Parathyroid adenoma (tissue), 2 donors: ENCODE measurements around the gene PERM1.

ENCODE experiments used
- H2AFZ ChIP-seq: fragments of 300-600 bp; sonication (generic); one replicate; pipeline ENCODE4 v1.7.0; 2017; ENCODE audit warnings: antibody characterized with exemption, mild to moderate bottlenecking
- H3K27ac ChIP-seq: fragments of 300-600 bp; sonication (generic); one replicate; pipeline ENCODE4 v1.7.0; 2017
- H3K27me3 ChIP-seq: fragments of 300-600 bp; sonication (generic); one replicate; pipeline ENCODE4 v1.7.0; 2017; ENCODE audit warnings: low read length; ENCODE audit not compliant: control insufficient read depth, insufficient read depth
- H3K36me3 ChIP-seq: fragments of 300-600 bp; sonication (generic); one replicate; pipeline ENCODE4 v1.7.0; 2017; ENCODE audit warnings: low read length; ENCODE audit not compliant: control insufficient read depth, insufficient read depth
- H3K4me1 ChIP-seq: fragments of 300-600 bp; sonication (generic); one replicate; pipeline ENCODE4 v1.7.0; 2017; ENCODE audit warnings: control low read depth
- H3K4me2 ChIP-seq: fragments of 300-600 bp; sonication (generic); one replicate; pipeline ENCODE4 v1.7.0; 2017; ENCODE audit warnings: low read length
- H3K4me3 ChIP-seq: fragments of 300-600 bp; sonication (generic); one replicate; pipeline ENCODE4 v1.7.0; 2017; ENCODE audit warnings: low read depth, low read length
- H3K79me2 ChIP-seq: fragments of 300-600 bp; sonication (generic); one replicate; pipeline ENCODE4 v1.7.0; 2017; ENCODE audit warnings: control low read depth
- H3K9ac ChIP-seq: fragments of 300-600 bp; sonication (generic); one replicate; pipeline ENCODE4 v1.7.0; 2017; ENCODE audit warnings: mild to moderate bottlenecking
- H3K9me3 ChIP-seq: fragments of 300-600 bp; sonication (generic); one replicate; pipeline ENCODE4 v1.7.0; 2017; ENCODE audit warnings: low read length; ENCODE audit not compliant: control insufficient read depth
- TF ChIP-seq, protein P1 (sequence below): fragments of 300-600 bp; sonication (generic); IDR thresholded peaks from one replicate; pipeline ENCODE4 v1.7.0; 2017; ENCODE audit warnings: antibody characterized with exemption, mild to moderate bottlenecking
- donor health status: primary hyperparathyroidism.

PERM1 gene

DNA sequence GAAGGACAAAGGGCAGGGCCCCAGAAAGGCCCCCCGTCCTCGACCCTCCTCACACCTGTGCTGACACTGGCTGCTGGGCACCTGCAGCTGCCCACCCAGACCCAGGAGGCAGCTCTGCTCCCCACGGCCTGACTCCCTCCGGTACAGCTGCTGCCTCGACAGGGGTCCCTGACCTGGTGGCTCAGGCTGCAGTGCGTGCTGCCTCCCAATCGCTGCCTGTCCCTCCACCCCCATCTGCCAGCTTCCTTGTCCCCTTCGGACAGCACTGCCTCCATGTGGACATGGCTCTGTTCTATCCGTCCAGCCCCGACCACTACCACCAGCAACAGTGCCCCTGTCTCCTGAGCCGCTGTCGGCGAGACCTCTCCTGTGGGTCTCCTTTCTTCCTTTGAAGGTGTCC lies 27.0 kb downstream of the PERM1 start:
- no peak overlapping the region for H3K9ac ChIP-seq
- no peaks in the 10 kb centered on the region for H3K4me1 ChIP-seq
- H2AFZ ChIP-seq = no peak overlapping the region
- TF ChIP-seq, protein P1, sequence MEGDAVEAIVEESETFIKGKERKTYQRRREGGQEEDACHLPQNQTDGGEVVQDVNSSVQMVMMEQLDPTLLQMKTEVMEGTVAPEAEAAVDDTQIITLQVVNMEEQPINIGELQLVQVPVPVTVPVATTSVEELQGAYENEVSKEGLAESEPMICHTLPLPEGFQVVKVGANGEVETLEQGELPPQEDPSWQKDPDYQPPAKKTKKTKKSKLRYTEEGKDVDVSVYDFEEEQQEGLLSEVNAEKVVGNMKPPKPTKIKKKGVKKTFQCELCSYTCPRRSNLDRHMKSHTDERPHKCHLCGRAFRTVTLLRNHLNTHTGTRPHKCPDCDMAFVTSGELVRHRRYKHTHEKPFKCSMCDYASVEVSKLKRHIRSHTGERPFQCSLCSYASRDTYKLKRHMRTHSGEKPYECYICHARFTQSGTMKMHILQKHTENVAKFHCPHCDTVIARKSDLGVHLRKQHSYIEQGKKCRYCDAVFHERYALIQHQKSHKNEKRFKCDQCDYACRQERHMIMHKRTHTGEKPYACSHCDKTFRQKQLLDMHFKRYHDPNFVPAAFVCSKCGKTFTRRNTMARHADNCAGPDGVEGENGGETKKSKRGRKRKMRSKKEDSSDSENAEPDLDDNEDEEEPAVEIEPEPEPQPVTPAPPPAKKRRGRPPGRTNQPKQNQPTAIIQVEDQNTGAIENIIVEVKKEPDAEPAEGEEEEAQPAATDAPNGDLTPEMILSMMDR = no peak
- H3K79me2 ChIP-seq = no peaks in the 10 kb centered on the region
- H3K27ac ChIP-seq = no peak overlapping the region
- no peaks in the 10 kb centered on the region for H3K27me3 ChIP-seq
- no peaks in the 10 kb centered on the region for H3K9me3 ChIP-seq
- H3K4me2 ChIP-seq = no peak overlapping the region
- no peak overlapping the region for H3K4me3 ChIP-seq
- no peaks in the 10 kb centered on the region for H3K36me3 ChIP-seq

DNA sequence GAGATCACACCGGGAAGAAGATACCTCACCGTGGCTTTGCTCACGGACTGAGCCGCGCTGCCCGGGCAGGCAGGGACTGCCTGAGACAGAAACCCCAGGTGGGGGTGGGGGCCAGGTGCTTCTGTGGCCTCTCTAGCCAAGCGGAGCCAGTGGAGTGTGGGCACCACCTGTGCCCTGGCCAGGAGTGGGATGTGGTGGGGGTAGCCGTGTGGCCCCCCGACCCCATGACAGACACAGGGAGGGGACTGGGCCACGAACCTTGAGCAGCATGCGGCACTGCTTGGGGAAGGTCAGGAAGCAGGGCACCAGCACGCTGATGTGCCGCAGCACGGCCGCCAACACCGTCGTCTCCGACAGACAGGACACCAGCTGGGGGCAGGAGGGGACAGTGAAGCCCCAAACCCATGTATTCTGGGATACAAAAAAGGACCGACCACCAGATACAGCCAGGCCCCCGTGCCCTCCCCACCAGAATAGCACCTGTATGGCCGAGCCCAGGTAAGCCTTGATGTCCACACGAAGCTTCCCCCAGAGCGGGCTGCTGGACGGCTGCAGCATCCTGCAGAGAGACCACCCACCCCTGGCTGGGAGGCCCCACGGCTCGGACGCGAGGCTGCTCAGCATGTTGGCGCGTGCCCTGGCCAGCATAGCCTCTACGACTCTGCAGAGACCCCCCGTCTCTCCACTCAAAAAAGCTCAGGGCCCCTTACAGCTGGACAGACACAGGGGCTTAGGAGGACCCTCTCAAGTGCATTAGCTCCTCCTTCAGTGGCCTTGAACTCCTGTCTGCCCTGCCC lies 28.2 kb downstream of the PERM1 start:
- no peaks in the 10 kb centered on the region for H3K36me3 ChIP-seq
- H3K4me2 ChIP-seq = no peak overlapping the region
- H3K27ac ChIP-seq = no peak overlapping the region
- no peak overlapping the region for H3K9ac ChIP-seq
- H3K79me2 ChIP-seq = no peaks in the 10 kb centered on the region
- no peak overlapping the region for H3K4me3 ChIP-seq
- H3K27me3 ChIP-seq = no peaks in the 10 kb centered on the region
- no peak overlapping the region for H2AFZ ChIP-seq
- no peaks in the 10 kb centered on the region for H3K4me1 ChIP-seq
- TF ChIP-seq, protein P1 = no peak
- H3K9me3 ChIP-seq = no peaks in the 10 kb centered on the region

DNA sequence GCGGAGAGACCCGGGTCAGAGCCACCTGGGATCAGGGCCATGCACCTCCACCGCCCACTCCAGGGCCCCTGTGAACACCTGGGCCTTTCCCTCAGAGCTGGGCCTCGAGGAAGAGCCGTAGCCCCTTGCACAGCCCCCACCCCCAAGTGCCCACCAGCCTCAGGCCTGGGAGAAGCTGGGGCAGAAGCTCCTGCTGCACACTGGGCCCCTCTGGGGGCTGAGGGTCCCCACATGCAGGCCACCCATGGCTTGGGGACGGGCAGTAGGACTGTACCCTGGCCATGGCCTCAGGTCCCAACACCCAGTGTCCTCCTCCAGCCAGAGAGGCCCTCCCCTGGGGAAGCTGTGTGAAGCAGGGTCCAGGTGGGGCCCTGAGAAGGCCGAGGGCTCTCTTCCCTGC lies 29.3 kb downstream of the PERM1 start:
- no peaks in the 10 kb centered on the region for H3K79me2 ChIP-seq
- no peak overlapping the region for H2AFZ ChIP-seq
- H3K9ac ChIP-seq = no peak overlapping the region
- H3K9me3 ChIP-seq = no peaks in the 10 kb centered on the region
- no peaks in the 10 kb centered on the region for H3K27me3 ChIP-seq
- no peak overlapping the region for H3K4me3 ChIP-seq
- TF ChIP-seq, protein P1 = no peak
- H3K27ac ChIP-seq = no peak overlapping the region
- H3K4me2 ChIP-seq = no peak overlapping the region
- H3K4me1 ChIP-seq = no peaks in the 10 kb centered on the region
- no peaks in the 10 kb centered on the region for H3K36me3 ChIP-seq

DNA sequence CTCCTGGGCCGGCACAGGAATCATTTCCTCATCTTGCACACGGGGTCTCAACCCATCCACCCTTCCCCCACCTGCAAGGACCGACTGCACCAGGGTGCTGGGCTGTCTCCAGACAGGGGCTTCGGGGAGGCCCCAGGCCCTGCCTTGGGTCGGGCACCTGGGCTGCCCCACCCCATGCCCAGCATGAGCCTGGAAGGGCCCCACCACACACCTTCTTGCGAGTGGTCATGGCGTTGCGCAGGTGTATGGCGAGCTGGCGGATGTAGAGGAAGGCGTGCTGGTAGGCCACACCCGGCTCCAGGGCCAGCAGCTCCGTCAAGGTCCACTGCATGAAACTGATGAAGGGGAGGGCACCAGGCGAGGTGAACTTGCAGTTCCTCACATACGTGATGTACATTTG lies 29.7 kb downstream of the PERM1 start:
- H3K79me2 ChIP-seq = no peaks in the 10 kb centered on the region
- H3K4me3 ChIP-seq = no peak overlapping the region
- H3K4me1 ChIP-seq = no peaks in the 10 kb centered on the region
- no peaks in the 10 kb centered on the region for H3K9me3 ChIP-seq
- no peak overlapping the region for H3K4me2 ChIP-seq
- H3K36me3 ChIP-seq = no peaks in the 10 kb centered on the region
- no peaks in the 10 kb centered on the region for H3K27me3 ChIP-seq
- no peak overlapping the region for H3K9ac ChIP-seq
- TF ChIP-seq, protein P1 = no peak
- no peak overlapping the region for H3K27ac ChIP-seq
- H2AFZ ChIP-seq = no peak overlapping the region

DNA sequence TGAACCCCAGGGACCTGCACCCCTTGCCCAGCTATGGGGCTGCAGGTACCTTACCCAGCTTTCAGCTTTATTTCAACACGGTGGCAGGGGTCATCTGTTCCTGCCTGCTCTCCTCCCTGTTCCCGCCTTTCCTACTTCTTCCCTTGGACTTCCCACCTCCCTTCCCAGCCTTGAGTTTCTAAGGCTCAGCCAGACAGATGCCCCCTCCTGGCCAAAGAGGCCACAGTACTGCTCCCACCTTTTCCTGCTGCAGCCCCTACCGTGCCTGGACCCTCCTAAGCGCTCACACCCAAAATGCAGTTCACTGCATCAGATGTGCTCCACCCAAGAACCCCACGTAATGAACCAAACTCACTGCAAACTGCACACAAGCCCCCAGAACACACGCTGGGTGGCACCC lies 30.5 kb downstream of the PERM1 start:
- H3K9me3 ChIP-seq = no peaks in the 10 kb centered on the region
- no peak overlapping the region for H3K9ac ChIP-seq
- TF ChIP-seq, protein P1 = no peak
- no peak overlapping the region for H3K4me3 ChIP-seq
- H2AFZ ChIP-seq = no peak overlapping the region
- no peak overlapping the region for H3K27ac ChIP-seq
- no peaks in the 10 kb centered on the region for H3K79me2 ChIP-seq
- no peaks in the 10 kb centered on the region for H3K4me1 ChIP-seq
- H3K27me3 ChIP-seq = no peaks in the 10 kb centered on the region
- no peak overlapping the region for H3K4me2 ChIP-seq
- H3K36me3 ChIP-seq = no peaks in the 10 kb centered on the region
